Measurements from ENCODE around the gene ANXA6. TPM values are rescaled to one million over a fixed set of nuclear protein-coding genes. Genes with fewer than 3 reads are reported as not detected.

ANXA6 gene
- total RNA-seq, 1 donor from 2014 or later: 245 TPM

- no peaks in the 10 kb centered on the region for H3K9me3 Mint-ChIP-seq (ENCODE audit: unreplicated experiment)
- peaks cover 62% of the 10 kb centered on the region for H3K4me1 Mint-ChIP-seq (ENCODE audit: unreplicated experiment)
- no peak for DNase-seq (ENCODE audit: extremely low spot score, unreplicated experiment)
- no peak for TF ChIP-seq CTCF (IDR thresholded peaks at IDR 0.05)
- H3K4me3 Mint-ChIP-seq (ENCODE audit: unreplicated experiment): no peak overlapping the region
- peak overlapping the region; percentile 68 for H3K27ac Mint-ChIP-seq (ENCODE audit: unreplicated experiment)
- no peaks in the 10 kb centered on the region for H3K27me3 Mint-ChIP-seq (ENCODE audit: unreplicated experiment)
- peaks cover 3% of the 10 kb centered on the region for H3K36me3 Mint-ChIP-seq (ENCODE audit: unreplicated experiment)
Observed at GRCh38 chr5:151075698-151076331, 81.8 kb downstream of the ANXA6 start.

GRCh38 chr5:151074557-151074956 is 83.0 kb downstream of the ANXA6 start:
- Mint-ChIP-seq H3K27ac (ENCODE audit: unreplicated experiment) (no peak overlapping the region), H3K4me3 (ENCODE audit: unreplicated experiment) (no peak overlapping the region), H3K9me3 (ENCODE audit: unreplicated experiment) (no peaks in the 10 kb centered on the region), H3K27me3 (ENCODE audit: unreplicated experiment) (no peaks in the 10 kb centered on the region), H3K4me1 (ENCODE audit: unreplicated experiment) (peaks cover 66% of the 10 kb centered on the region), H3K36me3 (ENCODE audit: unreplicated experiment) (peaks cover 3% of the 10 kb centered on the region)
- no peak for TF ChIP-seq CTCF (IDR thresholded peaks at IDR 0.05)
- no peak for DNase-seq (ENCODE audit: extremely low spot score, unreplicated experiment)

GRCh38 chr5:151073280-151073679 is 84.3 kb downstream of the ANXA6 start:
- no peak for DNase-seq (ENCODE audit: extremely low spot score, unreplicated experiment)
- TF ChIP-seq CTCF (IDR thresholded peaks at IDR 0.05): no peak
- no peaks in the 10 kb centered on the region for H3K27me3 Mint-ChIP-seq (ENCODE audit: unreplicated experiment)
- peaks cover under 1% of the 10 kb centered on the region for H3K36me3 Mint-ChIP-seq (ENCODE audit: unreplicated experiment)
- no peak overlapping the region for H3K27ac Mint-ChIP-seq (ENCODE audit: unreplicated experiment)
- no peaks in the 10 kb centered on the region for H3K9me3 Mint-ChIP-seq (ENCODE audit: unreplicated experiment)
- H3K4me3 Mint-ChIP-seq (ENCODE audit: unreplicated experiment): no peak overlapping the region
- H3K4me1 Mint-ChIP-seq (ENCODE audit: unreplicated experiment): peaks cover 64% of the 10 kb centered on the region

- Mint-ChIP-seq H3K9me3 (ENCODE audit: unreplicated experiment) (no peaks in the 10 kb centered on the region), H3K36me3 (ENCODE audit: unreplicated experiment) (no peaks in the 10 kb centered on the region), H3K27ac (ENCODE audit: unreplicated experiment) (peak overlapping the region; percentile 66), H3K27me3 (ENCODE audit: unreplicated experiment) (no peaks in the 10 kb centered on the region), H3K4me1 (ENCODE audit: unreplicated experiment) (peaks cover 65% of the 10 kb centered on the region), H3K4me3 (ENCODE audit: unreplicated experiment) (no peak overlapping the region)
- no peak for DNase-seq (ENCODE audit: extremely low spot score, unreplicated experiment)
- no peak for TF ChIP-seq CTCF (IDR thresholded peaks at IDR 0.05)
Observed at GRCh38 chr5:151072630-151073025, 85.0 kb downstream of the ANXA6 start.

- peaks cover 2% of the 10 kb centered on the region for H3K36me3 Mint-ChIP-seq (ENCODE audit: unreplicated experiment)
- no peak for DNase-seq (ENCODE audit: extremely low spot score, unreplicated experiment)
- peaks cover 64% of the 10 kb centered on the region for H3K4me1 Mint-ChIP-seq (ENCODE audit: unreplicated experiment)
- no peaks in the 10 kb centered on the region for H3K9me3 Mint-ChIP-seq (ENCODE audit: unreplicated experiment)
- H3K27ac Mint-ChIP-seq (ENCODE audit: unreplicated experiment): peak overlapping the region; percentile 66
- no peaks in the 10 kb centered on the region for H3K27me3 Mint-ChIP-seq (ENCODE audit: unreplicated experiment)
- no peak overlapping the region for H3K4me3 Mint-ChIP-seq (ENCODE audit: unreplicated experiment)
- TF ChIP-seq CTCF (IDR thresholded peaks at IDR 0.05): no peak
Observed at GRCh38 chr5:151071848-151072629, 85.5 kb downstream of the ANXA6 start.

All from osteocyte (in vitro differentiated cells).